ENCODE results near the gene EYA4.

The EYA4 gene

GRCh38 chr6:133242637-133243585 lies 1.8 kb downstream of the EYA4 start:
- no peak for DNase-seq (ENCODE audit: low read depth)
- H3K4me3 ChIP-seq (replicated peaks; ENCODE audit: low read depth, low read length) = peak overlapping the region; percentile 43
- TF ChIP-seq CTCF (IDR thresholded peaks at IDR 0.05; ENCODE audit: low read length, missing control alignments) = no peak

DNA sequence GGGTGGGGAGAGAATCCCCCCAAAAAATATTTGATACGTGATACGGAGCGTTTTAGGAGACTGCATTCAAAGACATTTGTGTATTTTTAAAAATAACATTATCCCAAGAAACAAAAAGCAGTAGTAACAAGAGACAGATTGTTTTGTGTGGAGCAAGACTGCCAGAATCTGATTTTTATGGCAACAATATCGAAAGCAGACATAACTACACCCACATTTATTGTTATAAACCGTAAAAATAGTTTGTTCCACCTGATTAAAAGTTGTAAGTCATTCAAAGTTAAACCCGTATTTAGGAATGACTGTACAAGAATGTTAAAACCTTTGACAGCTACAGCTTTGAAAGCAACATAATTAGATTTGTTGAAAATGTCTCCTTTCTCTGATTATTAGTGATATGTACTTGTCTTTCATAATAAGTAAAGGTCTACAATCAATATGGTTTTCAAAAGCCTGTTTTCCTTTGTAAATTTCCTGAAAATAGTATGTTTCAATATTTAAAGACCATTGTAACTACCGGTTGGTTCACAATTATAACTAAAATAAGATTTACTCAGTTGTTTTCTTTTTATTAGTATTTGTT lies 2.7 kb downstream of the EYA4 start:
- no peak overlapping the region for H3K4me3 ChIP-seq (replicated peaks; ENCODE audit: low read depth, low read length)
- TF ChIP-seq CTCF (IDR thresholded peaks at IDR 0.05; ENCODE audit: low read length, missing control alignments) = no peak
- no peak for DNase-seq (ENCODE audit: low read depth)

DNA sequence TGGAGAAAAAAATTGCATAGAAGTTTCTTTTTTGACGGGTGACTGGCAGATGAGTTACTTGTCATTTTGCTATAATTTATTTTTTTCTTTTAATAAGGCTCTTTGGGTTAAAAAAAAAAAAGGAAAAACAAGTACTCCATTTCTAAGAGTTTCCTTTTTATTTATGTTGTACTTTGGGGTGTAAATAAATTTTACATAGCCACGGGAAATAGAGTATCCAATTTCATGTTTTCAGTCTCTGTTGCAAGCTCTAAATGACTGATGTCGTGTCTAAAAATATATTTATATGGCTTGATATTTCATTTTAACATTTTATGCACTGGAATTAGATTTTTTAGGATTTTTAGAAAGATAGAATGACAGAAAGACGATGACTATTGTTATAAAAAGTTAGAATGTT lies 3.4 kb downstream of the EYA4 start:
- no peak overlapping the region for H3K4me3 ChIP-seq (replicated peaks; ENCODE audit: low read depth, low read length)
- no peak for TF ChIP-seq CTCF (IDR thresholded peaks at IDR 0.05; ENCODE audit: low read length, missing control alignments)
- DNase-seq (ENCODE audit: low read depth) = no peak

DNA sequence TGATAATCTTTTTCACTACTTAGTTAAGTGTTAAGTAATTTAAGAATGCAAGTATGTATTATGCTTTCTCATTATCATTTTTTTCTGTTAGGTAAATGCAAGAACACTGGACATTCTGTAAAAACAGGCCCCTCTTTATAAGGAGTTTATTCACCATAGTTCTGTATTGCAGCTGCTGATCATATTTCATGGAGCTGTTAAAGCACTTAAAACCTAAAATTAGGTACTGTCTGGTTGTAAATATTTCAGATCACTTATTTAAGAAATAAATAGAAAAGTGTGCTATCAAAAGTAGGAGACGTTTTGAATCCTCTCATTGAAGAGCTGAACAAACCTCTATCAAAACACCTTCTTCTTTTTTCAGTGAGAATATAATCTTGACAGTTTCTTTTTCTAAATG lies 3.9 kb downstream of the EYA4 start:
- H3K4me3 ChIP-seq (replicated peaks; ENCODE audit: low read depth, low read length) = no peak overlapping the region
- no peak for DNase-seq (ENCODE audit: low read depth)
- no peak for TF ChIP-seq CTCF (IDR thresholded peaks at IDR 0.05; ENCODE audit: low read length, missing control alignments)

DNA sequence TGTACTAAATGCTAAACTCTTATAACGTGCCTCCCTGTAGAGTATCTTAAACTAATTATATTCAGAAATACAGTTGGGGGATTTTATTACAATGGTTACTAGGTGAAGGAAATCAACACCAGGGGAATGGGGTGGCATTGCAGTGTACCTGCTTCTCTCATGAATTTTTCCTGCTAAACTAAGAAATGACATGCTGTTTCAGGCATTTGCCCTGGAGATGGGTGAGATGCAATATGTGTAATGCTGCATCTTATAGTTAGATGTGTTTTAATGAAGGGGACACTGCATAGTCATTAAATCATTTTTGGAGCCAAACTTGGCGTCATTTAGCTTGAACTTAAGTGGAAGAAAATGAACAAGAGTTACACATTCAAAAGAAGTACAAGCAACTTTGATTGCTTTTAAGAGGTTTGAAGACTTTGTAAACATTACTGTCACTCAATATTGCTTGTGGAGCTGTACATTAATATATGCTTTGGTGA lies 4.3 kb downstream of the EYA4 start:
- DNase-seq (ENCODE audit: low read depth) = no peak
- no peak overlapping the region for H3K4me3 ChIP-seq (replicated peaks; ENCODE audit: low read depth, low read length)
- no peak for TF ChIP-seq CTCF (IDR thresholded peaks at IDR 0.05; ENCODE audit: low read length, missing control alignments)

GRCh38 chr6:133247581-133247980 lies 6.4 kb downstream of the EYA4 start:
- no peak for DNase-seq (ENCODE audit: low read depth)
- H3K4me3 ChIP-seq (replicated peaks; ENCODE audit: low read depth, low read length) = no peak overlapping the region
- no peak for TF ChIP-seq CTCF (IDR thresholded peaks at IDR 0.05; ENCODE audit: low read length, missing control alignments)

Measured in fibroblast of pulmonary artery (primary cell).